ENCODE results near the gene STOML1.
"Not testable (repeated sequence)": the region's sequence is repeated elsewhere in the genome, so short reads cannot be mapped to it uniquely, and the experiment has no call there.

The STOML1 gene

GRCh38 chr15:73984208-73984979, 7.7 kb downstream of the STOML1 start:
- no peak for DNase-seq (ENCODE audit: low spot score in 2 of 2)
- Mint-ChIP-seq H3K4me1 (peaks cover 13% of the 10 kb centered on the region), H3K36me3 (peaks cover 5% of the 10 kb centered on the region), H3K27ac (peak overlapping the region; percentile 62), H3K4me3 (no peak overlapping the region), H3K9me3 (no peaks in the 10 kb centered on the region)
- no peak for ATAC-seq

DNA sequence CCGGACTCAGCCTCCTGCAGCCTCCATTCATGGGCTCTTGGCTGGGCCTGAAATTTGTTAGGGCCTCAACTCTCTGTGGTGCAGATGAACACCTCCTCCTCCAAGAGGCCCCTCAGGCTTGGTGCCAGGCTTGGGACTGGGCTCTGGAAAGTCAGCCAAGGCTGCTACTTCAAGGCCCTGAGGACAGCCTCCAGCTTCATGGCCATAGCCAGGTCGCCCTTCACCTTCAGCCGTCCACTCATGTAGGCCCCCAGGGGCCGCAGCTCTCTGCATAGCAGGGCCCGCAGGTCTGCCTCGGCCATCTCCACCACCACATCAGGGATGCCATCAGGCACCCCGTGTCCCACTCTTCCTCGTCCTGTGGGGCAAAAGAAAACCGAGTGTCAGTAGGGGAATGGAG, 8.3 kb downstream of the STOML1 start:
- peaks cover 5% of the 10 kb centered on the region for H3K36me3 Mint-ChIP-seq
- no peaks in the 10 kb centered on the region for H3K9me3 Mint-ChIP-seq
- no peak overlapping the region for H3K4me3 Mint-ChIP-seq
- peaks cover 13% of the 10 kb centered on the region for H3K4me1 Mint-ChIP-seq
- DNase-seq (ENCODE audit: low spot score in 2 of 2) (no peak), ATAC-seq (no peak)
- no peak overlapping the region for H3K27ac Mint-ChIP-seq

- Mint-ChIP-seq H3K36me3 (peaks cover 5% of the 10 kb centered on the region), H3K4me1 (peaks cover 13% of the 10 kb centered on the region), H3K9me3 (no peaks in the 10 kb centered on the region), H3K4me3 (no peak overlapping the region), H3K27ac (no peak overlapping the region)
- no peak for ATAC-seq
- no peak for DNase-seq (ENCODE audit: low spot score in 2 of 2)
These were observed 8.8 kb downstream of the STOML1 start for GRCh38 chr15:73983211-73983727.

GRCh38 chr15:73982222-73982962, 9.7 kb downstream of the STOML1 start:
- DNase-seq (ENCODE audit: low spot score in 2 of 2) (no peak), ATAC-seq (peak; percentile 63)
- peak overlapping the region; percentile 19 for H3K4me3 Mint-ChIP-seq
- no peaks in the 10 kb centered on the region for H3K9me3 Mint-ChIP-seq
- H3K4me1 Mint-ChIP-seq, result peaks cover 13% of the 10 kb centered on the region
- peak overlapping the region; percentile 86 for H3K27ac Mint-ChIP-seq
- peaks cover 5% of the 10 kb centered on the region for H3K36me3 Mint-ChIP-seq

- DNase-seq (ENCODE audit: low spot score in 2 of 2) (no peak), ATAC-seq (peak; percentile 22)
- Mint-ChIP-seq H3K4me3 (peak overlapping the region; percentile 19), H3K27ac (peak overlapping the region; percentile 86), H3K4me1 (peaks cover 13% of the 10 kb centered on the region), H3K9me3 (no peaks in the 10 kb centered on the region), H3K36me3 (peaks cover 5% of the 10 kb centered on the region)
These were observed 10.3 kb downstream of the STOML1 start for GRCh38 chr15:73981761-73982221.

DNA sequence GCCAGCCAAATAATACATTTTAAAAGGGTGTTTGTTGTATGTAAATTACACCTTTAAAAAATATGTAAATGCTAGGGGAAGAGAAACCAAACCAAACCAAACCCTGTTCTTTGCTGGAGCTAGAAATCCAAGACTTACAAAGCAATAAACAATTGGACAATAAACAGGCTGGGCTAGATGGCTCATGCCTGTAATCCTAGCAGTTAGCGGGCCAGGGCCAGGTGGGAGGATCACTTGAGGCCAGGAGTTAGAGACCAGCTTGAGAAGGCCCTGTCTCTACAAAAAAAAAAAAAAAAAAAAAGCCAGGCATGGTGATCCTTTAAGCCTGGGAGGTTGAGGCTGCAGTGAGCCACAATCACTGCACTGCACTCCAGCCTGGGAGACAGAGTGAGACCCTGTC, 12.5 kb downstream of the STOML1 start:
- H3K36me3 Mint-ChIP-seq, result peaks cover 5% of the 10 kb centered on the region
- peaks cover 13% of the 10 kb centered on the region for H3K4me1 Mint-ChIP-seq
- H3K4me3 Mint-ChIP-seq, result no peak overlapping the region
- no peak overlapping the region for H3K27ac Mint-ChIP-seq
- no peaks in the 10 kb centered on the region for H3K9me3 Mint-ChIP-seq
- no peak for ATAC-seq
- no peak for DNase-seq (ENCODE audit: low spot score in 2 of 2)

- DNase-seq (ENCODE audit: low spot score in 2 of 2), result no peak
- H3K4me1 Mint-ChIP-seq, result peaks cover 13% of the 10 kb centered on the region
- ATAC-seq, result no peak
- no peak overlapping the region for H3K4me3 Mint-ChIP-seq
- no peak overlapping the region for H3K27ac Mint-ChIP-seq
- no peaks in the 10 kb centered on the region for H3K36me3 Mint-ChIP-seq
- no peaks in the 10 kb centered on the region for H3K9me3 Mint-ChIP-seq
These were observed 13.2 kb downstream of the STOML1 start for GRCh38 chr15:73978896-73979295.

GRCh38 chr15:73975440-73976125, 16.5 kb downstream of the STOML1 start:
- peaks cover 10% of the 10 kb centered on the region for H3K4me1 Mint-ChIP-seq
- not testable (repeated sequence) for H3K4me3 Mint-ChIP-seq; ATAC-seq; H3K27ac Mint-ChIP-seq; DNase-seq (ENCODE audit: low spot score in 2 of 2); H3K9me3 Mint-ChIP-seq; H3K36me3 Mint-ChIP-seq

GRCh38 chr15:73973683-73974200, 18.4 kb downstream of the STOML1 start:
- H3K36me3 Mint-ChIP-seq; ATAC-seq; H3K9me3 Mint-ChIP-seq; DNase-seq (ENCODE audit: low spot score in 2 of 2); H3K4me3 Mint-ChIP-seq; H3K27ac Mint-ChIP-seq: not testable (repeated sequence)
- H3K4me1 Mint-ChIP-seq, result peaks cover 10% of the 10 kb centered on the region

DNA sequence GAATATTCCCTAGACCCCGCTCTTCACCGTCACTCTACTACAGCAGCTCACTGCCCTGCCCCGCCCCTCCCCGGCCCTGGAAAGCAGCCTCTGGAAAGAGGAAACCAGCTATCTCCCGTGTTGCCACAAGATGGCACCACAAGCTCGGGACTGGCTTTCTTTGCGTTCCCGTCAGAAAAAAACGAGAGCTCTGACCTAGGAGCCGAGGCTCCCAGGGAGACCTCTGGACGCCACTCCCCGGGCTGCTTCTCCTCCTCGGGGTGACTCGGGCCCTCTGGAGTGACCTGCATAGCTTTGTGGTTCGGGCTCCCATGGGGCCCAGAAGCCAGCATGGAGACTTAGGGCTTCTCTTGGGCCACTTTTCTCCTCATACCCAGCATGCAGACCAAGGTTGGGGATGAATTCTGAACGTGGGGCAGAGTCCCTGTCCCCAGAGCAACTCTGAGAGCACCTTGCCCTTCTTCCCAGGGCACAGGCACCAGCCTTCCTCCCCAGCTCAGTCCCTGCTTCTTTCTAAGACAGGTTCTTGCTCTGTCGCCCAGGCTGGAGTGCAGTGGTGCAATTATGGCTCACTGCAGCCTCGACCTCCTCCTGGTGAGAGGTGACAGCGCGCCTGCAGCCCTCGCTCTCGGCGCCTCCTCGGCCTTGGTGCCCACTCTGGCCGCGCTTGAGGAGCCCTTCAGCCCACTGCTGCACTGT, 19.0 kb downstream of the STOML1 start:
- H3K4me3 Mint-ChIP-seq, result peak overlapping the region; percentile 36
- DNase-seq (ENCODE audit: low spot score in 2 of 2), result peak; percentile 68 to 85
- no peaks in the 10 kb centered on the region for H3K9me3 Mint-ChIP-seq
- ATAC-seq, result peak; percentile 88
- H3K36me3 Mint-ChIP-seq, result no peaks in the 10 kb centered on the region
- H3K4me1 Mint-ChIP-seq, result peaks cover 10% of the 10 kb centered on the region
- no peak overlapping the region for H3K27ac Mint-ChIP-seq

DNA sequence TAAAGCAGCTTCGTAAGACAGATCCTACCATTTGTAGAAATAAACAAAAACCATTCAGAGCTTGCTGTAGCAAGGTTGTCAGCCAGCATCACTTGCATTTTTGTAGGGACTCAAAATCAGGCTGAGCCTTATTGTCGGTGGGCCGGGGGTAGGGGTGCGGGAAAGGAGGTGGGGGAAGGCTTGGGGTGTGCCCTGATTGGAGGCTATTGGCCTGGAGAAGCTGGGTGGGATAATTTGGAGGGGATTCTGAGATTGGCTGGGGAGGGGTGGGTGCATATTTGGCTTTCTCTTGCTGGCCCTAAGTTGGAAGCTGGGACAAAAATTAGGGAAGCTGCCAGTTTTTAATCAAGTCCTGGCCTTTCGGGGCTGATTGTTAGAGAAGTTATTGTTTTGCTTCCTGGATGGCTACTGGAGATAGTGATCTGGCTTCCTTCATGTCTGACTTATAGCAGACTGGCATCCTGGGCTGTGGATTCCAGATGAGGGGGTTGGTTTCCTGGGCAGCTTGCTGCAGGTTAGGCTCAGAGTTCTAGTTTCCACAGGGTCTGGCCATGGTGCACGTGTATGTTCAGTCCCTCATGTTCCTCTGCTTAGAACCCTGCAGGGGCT, 22.8 kb downstream of the STOML1 start:
- no peak for DNase-seq (ENCODE audit: low spot score in 2 of 2)
- no peak overlapping the region for H3K4me3 Mint-ChIP-seq
- H3K36me3 Mint-ChIP-seq, result no peaks in the 10 kb centered on the region
- H3K27ac Mint-ChIP-seq, result no peak overlapping the region
- H3K9me3 Mint-ChIP-seq, result no peaks in the 10 kb centered on the region
- peaks cover 34% of the 10 kb centered on the region for H3K4me1 Mint-ChIP-seq
- no peak for ATAC-seq

DNA sequence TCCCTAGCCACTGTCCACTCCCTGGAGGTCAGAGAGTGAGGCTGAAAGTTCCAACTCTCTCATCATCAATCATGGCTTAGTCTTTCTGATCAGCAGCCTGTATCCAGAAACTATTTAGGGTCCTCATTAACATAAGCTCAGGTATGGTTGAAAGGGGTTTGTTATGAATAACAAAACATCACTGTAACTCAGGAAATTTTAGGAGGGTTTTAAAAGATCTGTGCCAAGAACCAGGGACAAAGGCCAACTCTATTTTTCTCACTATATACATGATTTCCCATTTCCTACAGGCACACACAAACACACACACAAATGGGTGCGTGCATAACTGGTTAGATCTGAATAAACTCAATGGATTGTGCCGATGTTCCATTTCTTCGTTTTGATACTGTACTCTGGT, 23.6 kb downstream of the STOML1 start:
- no peak for DNase-seq (ENCODE audit: low spot score in 2 of 2)
- Mint-ChIP-seq H3K4me3 (no peak overlapping the region), H3K9me3 (no peaks in the 10 kb centered on the region), H3K27ac (no peak overlapping the region), H3K4me1 (peaks cover 34% of the 10 kb centered on the region), H3K36me3 (no peaks in the 10 kb centered on the region)
- no peak for ATAC-seq

GRCh38 chr15:73965758-73966113, 26.4 kb downstream of the STOML1 start:
- ATAC-seq (peak; percentile 79), DNase-seq (ENCODE audit: low spot score in 2 of 2) (no peak)
- H3K36me3 Mint-ChIP-seq, result no peaks in the 10 kb centered on the region
- H3K4me3 Mint-ChIP-seq, result peak overlapping the region; percentile 77
- peaks cover 24% of the 10 kb centered on the region for H3K4me1 Mint-ChIP-seq
- no peaks in the 10 kb centered on the region for H3K9me3 Mint-ChIP-seq
- no peak overlapping the region for H3K27ac Mint-ChIP-seq

DNA sequence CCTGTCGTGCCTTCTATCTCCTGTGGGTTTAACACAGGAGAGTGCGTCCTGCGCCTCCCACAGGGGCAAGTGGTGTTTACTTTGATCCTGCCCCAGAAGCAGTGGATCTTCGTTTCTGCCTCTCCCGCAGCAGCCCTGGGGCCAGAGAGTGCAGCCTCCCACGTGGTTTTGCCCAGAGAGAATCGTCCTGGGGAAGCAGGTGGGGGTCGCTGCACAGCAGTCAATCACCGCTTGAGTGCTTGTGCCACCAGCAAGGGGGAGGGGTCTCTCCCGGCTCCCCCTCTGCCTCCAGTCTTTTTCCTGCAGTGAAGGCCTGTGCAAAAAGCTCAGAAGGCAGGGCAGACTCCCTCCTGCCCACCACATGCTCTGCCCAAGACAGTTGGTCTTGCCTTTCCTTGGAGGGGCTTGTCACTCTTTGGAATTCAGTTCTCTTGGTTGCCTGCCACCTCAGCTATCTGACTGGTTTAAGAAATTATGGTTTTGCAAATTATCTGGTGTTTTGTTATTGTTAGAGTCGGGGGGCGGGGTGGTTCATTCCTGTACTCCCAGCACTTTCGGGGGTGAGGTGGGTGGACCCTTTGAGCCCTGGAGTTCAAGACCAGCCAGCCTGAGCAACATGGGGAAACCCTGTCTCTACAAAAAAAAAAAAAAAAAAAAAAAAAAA, 26.9 kb downstream of the STOML1 start:
- DNase-seq (ENCODE audit: low spot score in 2 of 2), result no peak
- Mint-ChIP-seq H3K36me3 (no peaks in the 10 kb centered on the region), H3K9me3 (no peaks in the 10 kb centered on the region), H3K27ac (peak overlapping the region; percentile 70), H3K4me3 (peak overlapping the region; percentile 77), H3K4me1 (peaks cover 24% of the 10 kb centered on the region)
- ATAC-seq, result peak; percentile 77
